Medulla oblongata (tissue), 1 donor: ENCODE data around the gene RTN4RL1.

Experiments used
- DNase-seq: peaks from one replicate; pipeline ENCODE4 v3.0.0-alpha.2; 2015; ENCODE audit errors: extremely low spot score

RTN4RL1 gene

GRCh38 chr17:1948517-1948825 is 76.7 kb downstream of the RTN4RL1 start:
- DNase-seq: no peak

DNA sequence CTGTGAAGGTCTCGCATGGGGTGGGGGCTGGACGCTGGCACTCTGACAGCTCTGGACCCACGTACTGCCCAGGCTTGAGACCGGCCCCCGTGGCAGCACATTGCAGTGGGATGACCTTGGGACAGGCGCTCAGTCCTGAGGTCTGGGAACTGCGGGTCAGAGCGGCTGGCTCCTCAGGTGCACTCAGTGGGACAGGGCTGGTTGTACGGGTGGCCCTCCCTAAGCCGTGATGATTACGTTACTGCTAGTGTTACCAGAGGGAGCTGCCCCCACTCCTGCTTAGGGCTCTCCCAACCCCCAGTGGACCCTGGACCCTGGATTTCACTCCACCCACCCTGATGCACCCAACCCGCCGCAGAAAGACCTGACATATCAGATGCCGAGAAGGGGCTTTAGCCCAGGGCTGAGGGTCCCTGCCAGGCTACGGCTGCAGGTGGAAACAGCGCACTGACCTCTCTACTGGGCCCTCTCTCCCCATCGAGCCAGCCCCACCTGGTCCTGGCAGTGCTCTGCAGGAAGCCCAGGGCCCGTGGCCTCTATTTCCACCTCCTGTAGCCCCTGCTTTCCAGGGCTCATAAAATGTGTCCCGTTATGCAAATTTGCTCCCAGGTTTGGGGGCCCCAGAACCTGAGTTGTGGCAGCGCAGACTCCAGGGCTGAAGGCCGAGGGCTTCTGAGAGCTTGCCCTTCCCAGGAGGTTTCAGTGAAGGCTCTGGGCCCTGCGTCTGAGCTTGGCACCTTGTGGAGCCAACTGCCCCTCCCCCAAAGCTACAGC is 77.2 kb downstream of the RTN4RL1 start:
- DNase-seq: no peak

DNA sequence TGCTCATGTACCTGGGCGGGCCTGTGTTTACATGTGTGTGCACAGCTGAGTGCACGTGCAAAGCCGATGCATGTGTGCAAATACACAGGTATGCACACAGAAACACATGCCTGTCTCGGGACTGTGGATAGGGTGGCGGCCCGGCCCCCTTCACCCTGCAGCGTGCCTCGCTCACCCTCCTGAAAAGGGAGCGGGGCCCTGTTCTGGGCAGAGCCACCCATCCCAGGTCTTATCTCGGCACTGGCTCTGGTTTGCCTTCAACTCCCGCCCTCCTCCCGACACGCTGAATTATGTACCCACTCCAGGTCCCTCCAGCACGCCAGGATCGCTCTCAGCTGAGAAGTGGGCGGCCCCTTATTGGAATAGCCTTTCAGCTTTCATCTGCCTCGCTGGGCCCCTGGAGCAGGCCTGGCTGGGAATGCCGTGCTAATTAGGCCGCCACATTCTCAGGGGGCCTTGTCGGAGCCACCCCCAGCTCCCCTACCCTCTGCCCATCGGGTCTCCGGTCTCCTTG is 77.8 kb downstream of the RTN4RL1 start:
- DNase-seq: no peak

DNA sequence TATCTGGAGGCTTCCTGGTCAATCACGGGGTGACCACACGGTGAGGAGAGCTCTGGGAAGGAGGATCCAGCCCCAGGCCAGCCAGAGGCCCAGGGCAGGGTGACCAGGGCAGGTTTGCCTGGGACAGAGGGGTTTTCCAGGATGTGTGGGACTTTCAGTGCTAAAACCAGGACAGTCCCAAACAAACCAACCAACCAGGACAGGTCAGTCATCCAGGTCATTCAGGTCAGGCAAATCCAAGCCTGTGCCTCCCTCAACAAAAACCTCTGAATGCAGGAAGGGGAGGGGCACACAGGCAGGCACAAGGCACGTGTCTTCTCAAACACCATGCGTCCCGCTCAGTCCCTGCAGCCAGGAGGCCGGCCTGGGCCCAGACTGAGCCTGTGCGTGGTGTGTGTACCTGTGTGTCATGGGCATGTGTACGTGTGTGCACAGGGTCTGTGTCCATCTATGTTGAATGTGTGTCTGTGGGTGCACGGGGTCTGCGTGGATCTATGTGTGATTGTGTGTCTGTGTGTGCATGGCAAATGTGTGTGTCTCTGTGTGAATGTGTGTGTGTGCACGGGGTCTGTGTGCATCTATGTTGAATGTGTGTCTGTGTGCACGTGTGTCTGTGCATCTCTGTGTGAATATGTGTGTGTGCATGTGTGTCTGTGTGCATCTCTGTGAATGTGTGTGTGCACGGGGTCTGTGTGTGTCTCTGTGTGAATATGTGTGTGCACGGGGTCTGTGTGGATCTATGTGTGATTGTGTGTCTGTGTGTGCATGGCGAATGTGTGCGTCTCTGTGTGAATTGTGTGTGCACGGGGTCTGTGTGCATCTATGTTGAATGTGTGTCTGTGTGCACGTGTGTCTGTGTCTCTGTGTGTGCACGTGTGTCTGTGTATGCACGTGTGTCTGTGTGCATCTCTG is 78.9 kb downstream of the RTN4RL1 start:
- DNase-seq: no peak

DNA sequence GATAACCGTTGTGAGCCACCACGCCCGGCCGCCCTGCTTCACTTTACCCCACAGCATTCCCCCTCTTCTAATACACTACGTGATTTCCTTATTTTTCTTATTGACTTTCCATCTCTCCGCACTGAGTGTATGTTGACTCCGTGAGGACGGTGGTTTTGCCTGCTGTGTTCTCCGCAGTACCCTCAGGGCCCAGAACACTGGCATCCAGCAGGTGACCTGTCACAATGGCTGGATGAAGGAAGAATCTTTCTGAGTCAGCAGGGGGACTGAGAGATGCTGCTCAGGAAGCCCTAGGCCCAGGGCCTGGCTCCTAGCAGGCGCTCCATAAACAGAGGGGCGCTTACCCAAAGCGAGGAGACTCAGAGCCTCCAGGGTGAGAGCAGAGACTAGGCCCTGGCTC is 79.5 kb downstream of the RTN4RL1 start:
- no peak for DNase-seq

- no peak for DNase-seq
Measured at GRCh38 chr17:1943436-1943831, 81.7 kb downstream of the RTN4RL1 start.

GRCh38 chr17:1942666-1943435 is 82.3 kb downstream of the RTN4RL1 start:
- DNase-seq: no peak

- no peak for DNase-seq
Measured at GRCh38 chr17:1942066-1942365, 83.1 kb downstream of the RTN4RL1 start.

- DNase-seq: no peak
Measured at GRCh38 chr17:1941272-1942065, 83.7 kb downstream of the RTN4RL1 start.

DNA sequence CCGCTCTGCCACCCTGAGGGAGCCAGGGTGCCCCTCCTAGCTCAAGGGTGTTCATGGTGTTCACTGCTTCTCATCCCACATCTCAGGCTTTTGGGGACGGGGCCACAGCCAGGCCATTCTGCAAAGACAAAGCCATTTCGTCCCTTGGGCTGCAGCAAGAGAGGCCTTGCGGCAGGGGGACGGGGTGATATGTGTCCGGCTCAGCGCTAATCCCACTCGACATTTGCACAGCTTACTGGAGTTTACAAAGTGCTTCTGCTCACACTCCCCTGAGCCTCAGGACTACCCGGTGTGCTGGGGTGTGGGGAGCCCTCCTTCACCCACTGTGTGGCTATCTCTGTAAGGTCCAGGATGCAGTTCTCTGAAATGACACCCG is 84.3 kb downstream of the RTN4RL1 start:
- no peak for DNase-seq

DNA sequence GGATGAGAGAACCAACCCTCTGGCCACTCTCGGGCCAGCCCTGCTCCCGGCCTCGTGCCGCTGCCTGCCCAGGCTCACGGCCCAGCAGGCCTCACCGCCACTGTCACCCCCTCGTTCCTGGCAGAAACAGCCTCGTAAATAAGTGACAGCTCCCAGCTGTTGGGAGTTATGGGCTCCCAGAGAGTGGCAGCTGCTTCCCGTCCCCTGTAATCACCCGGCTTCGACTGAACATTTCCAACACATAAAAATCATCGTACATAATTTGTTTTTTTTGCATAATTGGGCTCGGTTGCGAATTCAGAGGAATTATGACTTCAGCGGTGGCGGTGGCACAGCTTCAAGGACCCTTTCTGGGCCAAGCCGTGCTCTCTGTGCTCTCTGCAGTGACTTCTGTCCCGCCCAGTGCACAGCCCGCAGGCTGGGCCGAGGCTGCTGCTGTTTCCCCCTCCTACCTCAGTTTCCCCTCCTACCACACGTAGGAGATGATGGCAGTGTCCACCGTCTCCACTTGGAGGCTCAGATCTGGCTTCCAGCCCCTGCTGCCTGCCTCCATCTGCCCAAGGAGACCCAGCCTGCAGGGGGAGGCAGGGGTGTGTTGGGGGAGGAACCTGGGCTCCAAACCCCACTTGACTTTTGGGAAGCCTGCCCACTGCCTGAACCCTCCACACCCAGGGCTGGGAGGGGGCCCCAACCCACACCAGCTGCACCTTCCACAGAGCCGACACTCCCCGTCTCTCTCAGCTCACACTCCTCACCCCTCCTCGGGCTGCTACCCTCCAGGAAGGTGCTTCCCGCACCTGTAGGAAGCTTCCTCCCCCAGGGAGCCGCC is 84.9 kb downstream of the RTN4RL1 start:
- DNase-seq: no peak

DNA sequence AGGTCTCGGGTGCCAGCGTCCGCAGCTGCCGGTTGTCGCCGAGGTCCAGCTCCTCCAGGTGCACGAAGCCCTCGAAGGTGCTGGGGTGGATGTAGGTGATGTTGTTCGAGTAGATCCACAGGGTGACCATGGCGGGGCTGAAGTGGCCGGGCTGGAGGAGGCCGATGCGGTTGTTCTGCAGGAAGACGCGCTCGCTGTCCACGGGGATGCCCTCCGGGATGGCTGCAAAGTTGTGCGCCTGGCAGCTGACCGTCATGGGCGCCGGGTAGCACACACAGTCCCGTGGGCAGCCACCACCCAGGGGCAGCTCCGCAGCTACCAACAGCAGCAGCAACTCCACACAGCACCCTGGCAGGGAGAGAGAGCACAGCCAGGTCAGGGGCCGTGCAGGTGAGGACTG is 87.7 kb downstream of the RTN4RL1 start:
- DNase-seq: no peak

DNA sequence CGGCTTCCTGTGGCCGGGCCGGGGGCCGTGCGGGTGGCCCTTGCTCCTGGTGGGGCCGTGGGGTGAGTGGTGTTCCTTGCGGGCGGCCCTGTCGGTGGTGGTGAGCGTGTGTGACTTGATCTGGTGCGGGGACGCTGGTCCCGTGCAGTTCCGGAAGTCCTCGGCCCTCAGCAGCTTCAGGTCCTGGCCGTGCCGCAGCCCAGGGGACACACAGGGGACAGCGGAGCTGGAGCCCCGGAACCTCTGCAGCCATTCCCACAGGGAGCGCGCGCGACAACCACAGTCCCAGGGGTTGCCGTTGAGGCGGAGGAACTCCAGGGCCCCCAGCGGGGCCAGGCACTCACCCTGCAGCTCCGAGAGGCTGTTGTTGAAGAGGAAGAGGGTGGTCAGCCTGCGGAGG is 88.4 kb downstream of the RTN4RL1 start:
- no peak for DNase-seq

GRCh38 chr17:1934901-1935300 is 90.2 kb downstream of the RTN4RL1 start:
- peak; percentile 10 for DNase-seq

GRCh38 chr17:1933875-1934715 is 91.0 kb downstream of the RTN4RL1 start:
- DNase-seq: no peak

- peak; percentile 57 for DNase-seq
Measured at GRCh38 chr17:1931844-1932579, 93.1 kb downstream of the RTN4RL1 start.

DNA sequence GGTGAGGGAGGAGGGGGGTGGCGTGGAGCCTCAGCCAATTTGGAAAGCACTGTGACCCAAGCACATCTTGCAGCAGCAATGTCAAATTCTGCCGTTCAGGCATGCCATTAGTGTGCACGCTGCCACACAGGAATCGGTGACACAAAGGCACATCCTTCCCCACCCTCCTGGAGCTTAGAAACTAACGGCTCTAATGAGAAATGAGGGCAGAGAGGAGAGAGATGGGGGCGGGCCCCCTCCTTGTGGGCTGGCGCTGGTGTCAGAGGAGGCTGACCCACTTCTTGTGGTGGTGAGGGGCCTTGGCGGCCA is 94.8 kb downstream of the RTN4RL1 start:
- DNase-seq: no peak

GRCh38 chr17:1928976-1929375 is 96.2 kb downstream of the RTN4RL1 start:
- no peak for DNase-seq

GRCh38 chr17:1920948-1921351 is 104.2 kb downstream of the RTN4RL1 start:
- peak; percentile 74 for DNase-seq
